HG03039 (cell line): ENCODE measurements around the gene POU3F4.

Experiments used
- ATAC-seq: cut with Tn5 transposase; IDR thresholded peaks from one replicate; pipeline ENCODE4 v1.9.1; 2021; ENCODE audit warnings: mild to moderate bottlenecking, moderate library complexity; ENCODE audit not compliant: unreplicated experiment

POU3F4 gene

DNA sequence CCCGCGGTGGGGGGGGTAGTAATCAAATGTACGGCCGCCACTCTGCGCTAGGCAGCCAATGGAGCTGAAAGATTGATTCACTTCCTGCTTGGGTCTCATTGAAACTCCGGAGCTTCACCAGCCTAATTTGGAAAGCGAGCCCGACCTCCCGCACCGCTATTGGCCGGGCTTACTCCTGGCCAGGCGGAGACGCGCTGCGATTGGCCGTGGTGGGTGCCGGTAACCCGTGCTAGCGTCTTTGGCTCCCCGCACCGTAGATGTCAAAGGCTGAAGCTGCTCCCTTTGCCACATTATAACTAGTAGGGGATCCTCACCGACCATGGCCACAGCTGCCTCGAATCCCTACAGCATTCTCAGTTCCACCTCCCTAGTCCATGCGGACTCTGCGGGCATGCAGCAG is at the start of gene POU3F4:
TSS of gene POU3F4 (plus strand) at position 285 of the 400 bp plus-strand sequence. CDS start at position 320, 35 bp downstream.
- no peak for ATAC-seq

DNA sequence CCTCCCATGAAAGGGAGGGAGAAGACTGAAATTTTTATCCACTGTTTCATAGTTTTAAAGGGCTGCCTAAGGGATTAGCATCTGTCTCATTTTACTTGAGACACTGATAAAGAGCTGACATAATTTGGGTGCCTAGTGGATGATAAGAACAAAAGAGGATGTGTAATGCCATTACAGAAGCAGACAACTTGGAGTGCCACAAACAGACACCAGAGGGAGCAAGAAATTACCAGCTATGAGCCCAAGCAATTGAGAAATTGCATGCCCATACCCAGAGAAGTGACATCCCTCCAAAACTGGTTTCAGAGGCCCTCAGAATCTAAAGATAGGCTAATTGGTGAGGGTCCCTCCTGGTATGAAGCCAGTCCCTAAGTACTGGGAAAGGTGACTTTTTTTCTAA is 38.5 kb upstream of the POU3F4 start:
- peak; percentile 62 for ATAC-seq

DNA sequence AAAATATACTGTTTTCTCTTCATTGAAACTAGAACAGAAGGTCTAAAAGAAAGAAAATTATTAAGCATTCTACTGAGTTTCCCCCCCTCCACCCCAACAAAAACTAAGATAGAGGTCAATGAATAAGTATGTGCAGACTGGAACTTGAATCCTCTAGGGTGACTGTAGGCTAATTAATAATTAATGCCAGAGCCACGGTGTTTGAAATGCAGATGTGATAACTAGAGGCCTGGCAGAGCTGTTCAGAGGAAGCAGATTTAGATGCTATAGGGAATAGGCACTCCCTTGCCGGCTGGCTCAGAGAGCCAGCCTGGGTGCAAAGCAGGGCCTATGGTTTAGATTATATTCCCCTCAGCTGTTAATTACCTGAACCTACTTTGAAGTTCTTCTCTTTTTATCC is 12.2 kb upstream of the POU3F4 start:
- ATAC-seq: no peak

DNA sequence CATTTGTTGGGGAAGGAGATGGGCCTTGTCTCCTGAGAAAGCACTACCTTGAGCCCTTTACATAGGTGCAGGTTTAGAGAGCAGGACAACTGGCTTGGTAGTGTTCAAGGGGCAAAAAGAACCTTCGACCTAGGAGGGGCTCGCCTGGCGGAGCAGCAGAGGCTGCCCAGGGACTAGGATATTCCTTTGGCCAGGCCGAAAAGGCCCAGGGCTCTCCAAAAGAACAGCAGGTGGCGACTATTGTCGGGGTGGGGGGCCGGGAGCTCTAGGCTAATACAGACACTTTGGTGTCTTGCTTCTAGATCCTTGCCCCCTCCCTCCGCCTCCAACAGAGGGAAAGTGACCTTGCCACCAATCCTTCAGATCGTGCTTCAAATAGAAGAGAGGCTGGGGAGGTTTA is 7.1 kb upstream of the POU3F4 start:
- no peak for ATAC-seq

DNA sequence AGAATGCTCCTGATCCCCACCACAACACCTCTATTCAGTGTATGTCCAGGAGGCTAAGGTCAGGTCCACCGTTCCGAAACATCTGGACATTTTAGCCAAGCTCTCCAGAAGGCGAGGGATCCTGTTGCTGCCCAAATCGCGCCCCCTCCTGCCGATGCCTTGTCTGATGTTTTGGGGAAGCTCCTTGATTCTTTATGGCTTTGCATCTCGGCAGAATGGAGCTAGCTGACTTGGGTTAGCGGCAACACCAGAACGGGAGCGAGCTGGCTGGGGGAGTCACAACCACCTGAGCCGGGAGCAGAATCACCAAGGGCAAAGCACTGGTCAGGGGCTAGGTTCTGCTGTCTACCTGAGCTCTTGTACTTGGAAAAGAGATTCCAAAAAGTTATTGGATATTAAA is 6.6 kb upstream of the POU3F4 start:
- ATAC-seq: no peak

DNA sequence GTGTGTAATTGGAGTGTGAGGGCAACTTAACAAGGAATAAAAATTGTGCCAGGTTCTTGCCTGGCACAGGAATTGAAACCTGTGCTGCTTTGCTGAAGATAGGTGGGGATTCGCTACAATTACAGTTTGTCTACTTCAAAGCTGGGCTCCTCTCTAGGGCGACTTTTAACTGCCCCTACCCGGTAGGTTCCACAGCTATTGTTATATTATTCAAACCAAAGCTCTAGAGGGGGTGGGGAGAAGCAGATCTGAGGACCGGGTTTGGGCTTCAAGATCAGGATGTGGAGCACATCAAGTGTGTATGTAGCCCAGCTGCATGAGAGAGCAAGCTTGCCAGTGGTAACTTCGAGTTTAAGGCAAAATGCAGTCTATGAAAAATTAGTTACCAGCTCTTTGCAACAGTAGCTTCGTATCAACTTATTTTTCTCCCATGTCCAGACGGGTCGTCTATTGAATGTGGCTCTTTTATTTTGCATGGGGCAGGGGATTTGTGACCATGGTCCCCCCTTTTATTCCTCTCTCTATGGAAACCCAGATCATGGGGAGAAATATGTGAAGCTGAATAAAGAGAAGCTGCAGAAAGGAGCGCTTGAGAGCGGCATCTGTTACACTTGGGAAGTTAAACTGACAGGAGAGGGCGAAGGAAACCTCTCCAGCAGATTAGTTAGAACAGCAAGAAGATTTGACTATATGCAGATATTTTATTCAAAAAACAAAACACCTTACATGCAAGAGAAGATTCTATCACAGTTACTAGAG is 3.2 kb upstream of the POU3F4 start:
- ATAC-seq: no peak

DNA sequence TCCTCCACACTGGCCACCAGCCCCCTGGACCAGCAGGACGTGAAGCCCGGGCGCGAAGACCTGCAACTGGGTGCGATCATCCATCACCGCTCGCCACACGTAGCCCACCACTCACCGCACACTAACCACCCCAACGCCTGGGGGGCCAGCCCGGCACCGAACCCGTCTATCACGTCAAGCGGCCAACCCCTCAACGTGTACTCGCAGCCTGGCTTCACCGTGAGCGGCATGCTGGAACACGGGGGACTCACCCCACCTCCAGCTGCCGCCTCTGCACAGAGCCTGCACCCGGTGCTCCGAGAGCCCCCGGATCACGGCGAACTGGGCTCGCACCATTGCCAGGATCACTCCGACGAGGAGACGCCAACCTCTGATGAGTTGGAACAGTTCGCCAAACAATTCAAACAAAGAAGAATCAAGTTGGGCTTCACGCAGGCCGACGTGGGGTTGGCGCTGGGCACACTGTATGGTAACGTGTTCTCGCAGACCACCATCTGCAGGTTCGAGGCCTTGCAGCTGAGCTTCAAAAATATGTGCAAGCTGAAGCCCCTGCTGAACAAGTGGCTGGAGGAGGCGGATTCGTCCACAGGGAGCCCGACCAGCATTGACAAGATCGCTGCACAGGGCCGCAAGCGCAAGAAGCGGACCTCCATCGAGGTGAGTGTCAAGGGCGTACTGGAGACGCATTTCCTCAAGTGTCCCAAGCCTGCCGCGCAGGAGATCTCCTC is 600 bp downstream of the POU3F4 start:
- ATAC-seq: no peak

DNA sequence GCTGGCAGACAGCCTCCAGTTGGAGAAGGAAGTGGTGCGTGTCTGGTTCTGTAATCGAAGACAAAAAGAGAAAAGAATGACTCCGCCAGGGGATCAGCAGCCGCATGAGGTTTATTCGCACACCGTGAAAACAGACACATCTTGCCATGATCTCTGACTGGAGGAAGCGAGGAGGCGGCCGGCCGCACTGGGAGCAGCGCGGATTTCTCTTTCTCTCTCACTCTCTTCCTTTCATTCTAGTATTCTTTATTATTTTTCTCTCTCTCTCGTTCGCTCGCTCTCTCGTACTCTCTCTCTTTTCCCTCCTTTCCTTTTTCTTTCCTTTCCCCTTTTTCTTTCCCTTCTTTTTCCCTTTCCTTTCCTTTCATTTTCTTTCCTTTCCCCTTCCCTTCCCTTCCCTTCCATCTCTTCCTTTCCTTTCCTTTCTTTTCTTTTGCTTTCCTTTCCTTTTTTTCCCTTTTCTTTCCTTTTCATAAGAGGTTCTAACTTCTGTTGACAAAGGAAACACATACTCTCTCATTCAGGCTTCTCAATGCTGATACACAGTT is 1.2 kb downstream of the POU3F4 start:
- ATAC-seq: no peak

DNA sequence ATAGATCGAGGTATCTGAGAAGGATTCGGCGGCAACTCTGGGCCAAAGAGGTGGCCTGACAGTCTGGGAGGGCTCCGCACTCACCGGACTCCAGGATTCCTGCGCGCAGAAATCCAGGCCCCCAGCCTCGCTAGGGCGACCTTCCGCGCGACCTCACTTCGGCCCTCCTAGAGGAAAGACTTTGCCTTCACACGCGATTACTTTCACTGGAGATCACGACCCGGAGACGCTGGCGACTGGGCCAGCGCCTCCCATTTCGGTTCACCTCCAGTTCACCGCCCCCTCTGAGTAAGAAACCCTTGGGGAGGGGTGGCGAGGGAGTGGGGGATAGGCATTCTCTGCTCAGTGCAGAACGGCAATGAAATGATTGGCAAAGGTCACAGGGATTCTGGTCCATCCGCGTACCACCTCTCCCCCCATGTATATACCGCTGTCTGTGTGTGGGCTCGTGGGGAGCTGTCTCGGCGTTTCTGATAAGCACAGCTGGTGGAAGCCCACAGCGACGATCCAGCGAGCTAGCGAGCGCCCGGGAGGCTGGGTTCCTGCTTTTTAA is 2.5 kb downstream of the POU3F4 start:
- no peak for ATAC-seq

DNA sequence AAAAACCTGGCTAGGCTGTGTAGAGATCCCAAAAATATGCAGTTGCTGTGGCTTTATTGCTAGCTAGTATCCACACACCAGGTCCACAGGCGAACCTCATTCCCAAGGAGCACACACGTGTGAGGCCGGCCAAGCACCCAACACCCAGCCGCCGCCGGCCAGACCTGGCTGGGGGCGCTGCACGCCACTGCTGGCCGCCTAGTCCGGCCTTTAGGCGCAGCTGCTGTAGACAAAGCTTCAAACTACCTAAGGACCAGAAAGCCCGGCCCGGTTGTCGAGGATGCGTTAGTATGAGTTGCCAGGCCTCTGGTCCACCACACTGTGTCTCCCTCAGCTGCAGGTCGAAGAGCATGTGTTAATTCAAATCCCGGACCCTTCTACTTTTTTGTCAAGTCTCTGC is 3.1 kb downstream of the POU3F4 start:
- ATAC-seq: no peak

DNA sequence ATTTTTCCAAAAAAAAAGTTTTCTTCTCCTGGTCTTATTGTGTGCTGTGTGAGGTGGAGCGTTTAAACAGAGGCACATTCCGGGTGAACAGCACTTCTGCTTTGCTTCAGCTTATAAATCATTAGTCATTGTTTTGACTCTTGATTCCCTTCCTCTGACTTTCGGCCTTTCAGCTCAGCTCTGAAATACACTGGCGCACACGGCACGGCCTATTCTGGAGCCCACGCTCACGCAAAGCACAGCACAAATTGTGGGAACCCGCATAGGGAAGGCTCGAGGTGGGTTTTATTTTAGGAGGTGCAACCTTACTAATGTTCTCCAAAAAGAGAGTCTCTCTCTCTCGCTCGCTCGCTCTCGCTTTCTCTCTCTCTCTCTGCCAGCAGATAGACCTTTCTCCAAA is 4.0 kb downstream of the POU3F4 start:
- no peak for ATAC-seq

DNA sequence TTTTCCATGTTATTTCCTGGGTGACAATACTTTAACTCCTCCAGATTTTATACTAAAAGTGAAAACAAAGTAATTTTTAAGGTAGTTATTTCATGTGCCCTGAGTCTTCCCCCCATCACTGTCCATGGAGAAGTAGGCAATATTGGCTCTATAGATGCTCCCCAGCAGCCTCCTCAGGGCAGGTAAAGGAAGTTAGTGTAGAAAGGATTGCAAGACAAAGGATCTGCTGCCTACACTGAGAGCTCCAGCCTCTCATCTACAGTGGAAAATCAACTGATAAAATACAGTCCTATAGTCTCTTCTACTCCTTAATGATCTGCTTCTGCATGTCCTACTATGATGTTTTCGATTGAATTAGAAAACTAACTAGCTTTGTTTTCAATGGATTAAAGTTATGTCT is 8.5 kb downstream of the POU3F4 start:
- no peak for ATAC-seq

DNA sequence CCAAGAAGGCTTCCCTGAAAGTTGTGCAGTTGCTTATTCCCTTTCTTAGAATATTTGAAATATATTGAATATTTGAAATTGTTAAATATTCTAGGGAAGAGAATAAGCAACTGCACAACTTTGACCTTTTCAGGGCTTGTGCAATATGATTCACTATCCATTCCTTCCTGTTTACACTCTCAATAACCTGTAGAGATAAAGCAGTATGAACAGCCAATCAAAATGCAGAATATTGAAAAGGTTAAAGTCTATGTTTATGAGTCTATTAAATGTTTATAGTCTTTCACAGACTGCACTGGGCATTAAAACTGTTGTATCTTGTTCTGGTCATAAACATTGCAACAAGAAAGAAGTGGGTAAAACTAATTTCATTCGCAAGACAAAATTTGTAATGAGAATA is 13.8 kb downstream of the POU3F4 start:
- no peak for ATAC-seq

DNA sequence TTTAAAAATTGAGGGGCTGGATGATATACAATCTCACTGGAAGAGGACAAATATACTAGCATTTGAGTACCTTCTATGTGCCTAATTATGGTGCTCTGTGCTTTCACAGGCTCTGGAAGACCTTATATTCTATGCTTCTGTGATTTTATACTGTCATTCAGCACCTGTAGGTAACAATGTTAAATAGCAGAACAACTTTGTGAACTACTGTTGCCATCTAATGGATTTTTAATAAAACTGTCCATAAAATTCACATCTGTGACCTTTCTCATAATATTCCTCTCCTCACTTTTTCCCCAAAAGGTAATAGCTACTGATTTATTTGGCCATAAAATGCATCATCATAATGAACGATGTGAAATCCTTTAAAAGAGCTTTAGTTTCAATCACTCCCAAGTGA is 21.9 kb downstream of the POU3F4 start:
- ATAC-seq: no peak

DNA sequence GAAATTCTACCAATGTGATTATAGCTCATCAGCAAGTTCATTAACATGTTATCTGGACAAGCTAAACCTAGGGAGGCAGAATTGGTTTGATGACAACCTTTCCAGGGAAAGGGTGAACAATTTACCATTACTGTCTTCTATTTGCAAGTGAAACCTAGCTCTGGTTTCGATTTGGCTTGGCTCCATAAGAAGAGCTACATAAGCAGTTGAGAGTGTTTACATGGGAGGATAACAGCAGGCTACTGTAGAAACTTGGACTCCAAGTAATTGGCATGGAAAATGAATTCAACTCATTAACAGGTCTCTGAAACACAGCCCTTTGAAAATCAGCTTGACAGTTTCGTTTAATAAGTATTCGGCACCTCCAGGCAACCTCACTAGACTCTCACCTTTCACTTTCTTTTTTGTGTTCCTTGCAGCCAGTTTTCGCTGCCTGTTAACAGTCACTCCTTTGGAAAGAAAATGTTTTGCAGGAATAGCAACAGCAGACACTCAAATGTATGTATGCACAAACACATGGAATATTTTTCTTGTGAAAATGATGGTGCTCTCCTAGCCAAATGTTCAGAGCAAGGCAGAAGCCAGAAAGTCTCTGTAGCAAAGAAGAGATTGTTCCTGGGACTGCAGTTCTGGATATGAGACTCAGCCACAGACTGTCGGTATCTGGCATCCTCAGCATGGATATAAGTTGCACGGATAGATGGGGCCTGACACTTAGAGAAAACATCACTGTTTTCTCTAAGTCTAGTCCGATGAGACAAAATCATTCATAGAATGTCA is 27.5 kb downstream of the POU3F4 start:
- ATAC-seq: no peak
